HEK293 (cell line): ENCODE data around the gene HTR6.

ENCODE experiments used
- CTCF ChIA-PET: fragments of 350-600 bp; formaldehyde crosslinking; extraction: SDS; loops from one replicate; lab custom pipeline; 2021; ENCODE audit warnings: antibody characterized with exemption; lab: Yijun Ruan, JAX
- POLR2A ChIA-PET: fragments of 300-600 bp; formaldehyde crosslinking; extraction: SDS; loops from one replicate; lab custom pipeline; 2020; ENCODE audit warnings: antibody characterized with exemption, inconsistent platforms; lab: Yijun Ruan, JAX
- H3K27ac ChIP-seq: fragments of 200-500 bp; sonication (Bioruptor generic); 2 replicates; pipeline ENCODE4 v1.5.1; 2014; ENCODE audit warnings: low read depth, low read length, control low read depth, inconsistent platforms; ENCODE audit errors: extremely low read depth
- H3K36me3 ChIP-seq, 2 experiments: fragments of 200-500 bp in 1 of 2; sonication (Bioruptor generic) in 1 of 2; 1 replicate in 1 of 2; 2 replicates in 1 of 2; pipeline ENCODE4 v1.5.1; 2014 to 2017; ENCODE audit warnings: inconsistent platforms in 2 of 2, low read length in 2 of 2; ENCODE audit not compliant: control insufficient read depth in 2 of 2, insufficient read depth in 1 of 2
- H3K4me1 ChIP-seq: fragments of 200-500 bp; sonication (Bioruptor generic); 2 replicates; pipeline ENCODE4 v1.5.1; 2014; ENCODE audit warnings: mild to moderate bottlenecking, low read length, inconsistent platforms; ENCODE audit not compliant: control insufficient read depth, insufficient read depth
- H3K4me3 ChIP-seq: 2 replicates; pipeline ENCODE4 v1.5.1; 2011; ENCODE audit warnings: low read depth, mild to moderate bottlenecking, control low read depth, low read length, moderate library complexity
- H3K9me3 ChIP-seq: fragments of 200-500 bp; sonication (Bioruptor generic); 2 replicates; pipeline ENCODE4 v1.5.1; 2014; ENCODE audit warnings: low read depth, low read length, inconsistent platforms; ENCODE audit not compliant: control insufficient read depth, insufficient read depth
- KLF9 ChIP-seq: fragments of 450-650 bp; formaldehyde crosslinking; IDR thresholded peaks from 2 replicates; pipeline ENCODE4 v1.5.1; 2016; ENCODE audit warnings: missing biosample characterization, missing genetic modification characterization, low read depth
- SCRT2 ChIP-seq: fragments of 450-650 bp; formaldehyde crosslinking; IDR thresholded peaks from 2 replicates; pipeline ENCODE4 v1.5.1; 2016; ENCODE audit warnings: missing biosample characterization, missing genetic modification characterization
- SETDB1 ChIP-seq: IDR thresholded peaks from one replicate; pipeline ENCODE4 v1.6.1; 2017; ENCODE audit warnings: mild to moderate bottlenecking, low read length, moderate library complexity, mixed read lengths; ENCODE audit not compliant: insufficient read length
- ZBTB21 ChIP-seq: fragments of 450-650 bp; formaldehyde crosslinking; IDR thresholded peaks from 2 replicates; pipeline ENCODE4 v1.5.1; 2017; ENCODE audit warnings: missing biosample characterization, missing genetic modification characterization
- ZEB2 ChIP-seq: fragments of 450-650 bp; formaldehyde crosslinking; IDR thresholded peaks from 2 replicates; pipeline ENCODE4 v1.5.1; 2016; ENCODE audit warnings: missing biosample characterization, missing genetic modification characterization
- ZFHX2 ChIP-seq: fragments of 450-650 bp; formaldehyde crosslinking; conservative IDR thresholded peaks from 2 replicates; pipeline ENCODE4 v1.5.1; 2016; ENCODE audit warnings: missing biosample characterization, missing genetic modification characterization
- ZNF10 ChIP-seq: fragments of 450-650 bp; formaldehyde crosslinking; IDR thresholded peaks from 2 replicates; pipeline ENCODE4 v1.5.1; 2017; ENCODE audit warnings: missing biosample characterization, missing genetic modification characterization
- ZNF19 ChIP-seq: fragments of 450-650 bp; formaldehyde crosslinking; IDR thresholded peaks from 2 replicates; pipeline ENCODE4; 2016; ENCODE audit warnings: missing biosample characterization, missing genetic modification characterization, low read depth
- ZNF24 ChIP-seq: fragments of 450-650 bp; formaldehyde crosslinking; IDR thresholded peaks from 2 replicates; pipeline ENCODE4 v1.5.1; 2016; ENCODE audit warnings: missing biosample characterization, missing genetic modification characterization
- ZNF366 ChIP-seq: fragments of 450-650 bp; formaldehyde crosslinking; conservative IDR thresholded peaks from 2 replicates; pipeline ENCODE4 v1.5.1; 2016; ENCODE audit warnings: missing biosample characterization, missing genetic modification characterization
- ZNF600 ChIP-seq: fragments of 450-650 bp; formaldehyde crosslinking; IDR thresholded peaks from 2 replicates; pipeline ENCODE4 v1.5.1; 2016; ENCODE audit warnings: missing biosample characterization, missing genetic modification characterization
- ZNF670 ChIP-seq: fragments of 450-650 bp; formaldehyde crosslinking; IDR thresholded peaks from 2 replicates; pipeline ENCODE4 v1.5.1; 2016; ENCODE audit warnings: missing biosample characterization, missing genetic modification characterization, low read depth
- ZNF830 ChIP-seq: fragments of 450-650 bp; IDR thresholded peaks from 2 replicates; pipeline ENCODE4 v1.5.0; 2018; ENCODE audit warnings: missing biosample characterization, missing genetic modification characterization, low read depth, mild to moderate bottlenecking, moderate library complexity
- TF ChIP-seq, protein P1 (sequence below): fragments of 450-650 bp; formaldehyde crosslinking; IDR thresholded peaks from 2 replicates; pipeline ENCODE4 v1.5.1; 2016; ENCODE audit warnings: missing biosample characterization, missing genetic modification characterization
- TF ChIP-seq, protein P2 (sequence below): fragments of 450-650 bp; formaldehyde crosslinking; IDR thresholded peaks from 2 replicates; pipeline ENCODE4 v1.5.1; 2016; ENCODE audit warnings: missing biosample characterization, missing genetic modification characterization
- TF ChIP-seq, protein P3 (sequence below): fragments of 450-650 bp; formaldehyde crosslinking; IDR thresholded peaks from 2 replicates; pipeline ENCODE4 v1.5.1; 2016; ENCODE audit warnings: missing biosample characterization, missing genetic modification characterization
- TF ChIP-seq, protein P4 (sequence below): fragments of 450-650 bp; formaldehyde crosslinking; IDR thresholded peaks from 2 replicates; pipeline ENCODE4 v1.5.1; 2017; ENCODE audit warnings: missing biosample characterization, missing genetic modification characterization

Gene HTR6

DNA sequence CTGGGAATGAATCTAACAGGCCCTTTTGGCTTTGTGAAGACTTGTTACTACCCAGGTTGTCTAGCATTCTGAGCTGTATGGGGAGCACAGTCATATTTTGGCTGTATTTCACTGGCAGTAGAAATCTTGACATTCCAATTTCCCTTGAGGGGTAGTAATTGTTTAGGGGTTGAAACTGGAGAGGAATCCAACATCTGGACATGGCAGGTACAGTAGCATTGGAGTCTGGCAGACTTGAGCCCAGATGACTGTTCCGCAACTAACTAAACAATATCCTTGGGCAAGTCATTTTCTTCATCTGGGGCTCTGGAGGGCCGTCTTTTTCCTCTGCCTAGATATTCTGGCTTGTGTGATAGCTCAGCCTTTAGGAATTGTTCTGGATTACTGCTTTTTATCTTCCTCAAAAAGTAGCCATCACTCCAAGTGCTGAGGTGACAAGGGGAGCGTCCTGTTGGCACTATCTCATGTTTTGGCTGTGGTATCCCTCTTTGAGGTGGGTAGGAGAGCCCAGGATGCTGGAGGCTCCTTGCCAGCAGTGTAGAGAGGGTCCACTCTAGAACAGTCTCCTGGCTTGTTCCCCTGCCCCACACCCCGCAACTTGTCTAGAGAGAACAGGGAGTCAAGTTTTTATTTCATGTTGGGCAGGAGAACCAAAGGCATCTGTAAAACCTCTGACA lies 43.3 kb upstream of the HTR6 start:
- peaks cover 5% of the 10 kb centered on the region; the same call in 1 of the 2 replicates for H3K4me1 ChIP-seq
- TF ChIP-seq, protein P1, sequence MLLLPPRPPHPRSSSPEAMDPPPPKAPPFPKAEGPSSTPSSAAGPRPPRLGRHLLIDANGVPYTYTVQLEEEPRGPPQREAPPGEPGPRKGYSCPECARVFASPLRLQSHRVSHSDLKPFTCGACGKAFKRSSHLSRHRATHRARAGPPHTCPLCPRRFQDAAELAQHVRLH (tag by site-specific recombination), result no peak
- TF ChIP-seq ZNF19 (tag by site-specific recombination), result no peak
- no peak for TF ChIP-seq ZNF830 (tag by site-specific recombination)
- no peak for TF ChIP-seq ZNF670 (tag by site-specific recombination)
- TF ChIP-seq ZEB2 (tag by site-specific recombination), result no peak
- no peak for TF ChIP-seq ZNF10 (tag by site-specific recombination)
- no peak for TF ChIP-seq KLF9
- TF ChIP-seq ZFHX2, result no peak
- H3K4me3 ChIP-seq, result no peak overlapping the region
- peaks cover 3 to 53% of the 10 kb centered on the region in 2 experiments; a peak in 2 of 3 replicates for H3K36me3 ChIP-seq
- H3K9me3 ChIP-seq, result no peaks in the 10 kb centered on the region
- ChIA-PET POLR2A (no interaction called here), CTCF (interaction anchor here (1.1 kb wide), 1 partner anchor 17 kb away, joined by 3 read pairs; no protein-coding TSS in a partner anchor)
- no peak overlapping the region for H3K27ac ChIP-seq

DNA sequence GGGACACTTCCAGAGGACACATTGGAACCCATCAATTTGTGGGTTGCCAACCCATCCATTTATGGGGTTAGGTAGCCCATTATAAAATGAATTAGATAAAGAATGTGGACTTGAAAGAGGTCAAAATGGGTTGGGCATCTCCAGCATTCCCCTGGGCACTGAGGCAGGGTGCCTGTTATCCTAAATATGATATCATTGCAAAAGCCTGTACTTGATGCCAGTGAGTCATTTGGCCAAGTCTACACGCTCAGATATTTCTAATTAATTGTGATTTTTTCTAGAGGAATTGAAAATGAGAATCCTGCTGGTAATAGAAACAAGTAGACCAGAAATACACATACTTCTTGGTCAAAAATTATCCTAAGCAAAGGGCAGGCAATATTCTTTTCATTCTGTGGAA lies 42.5 kb upstream of the HTR6 start:
- Histone ChIP-seq H3K4me1 (peaks cover 5% of the 10 kb centered on the region; the same call in 1 of the 2 replicates), H3K27ac (no peak overlapping the region), H3K9me3 (no peaks in the 10 kb centered on the region), H3K4me3 (no peak overlapping the region)
- CTCF ChIA-PET, result no interaction called here
- POLR2A ChIA-PET, result no interaction called here
- no peak for TF ChIP-seq ZNF366 (tag by site-specific recombination)
- TF ChIP-seq, protein P2, sequence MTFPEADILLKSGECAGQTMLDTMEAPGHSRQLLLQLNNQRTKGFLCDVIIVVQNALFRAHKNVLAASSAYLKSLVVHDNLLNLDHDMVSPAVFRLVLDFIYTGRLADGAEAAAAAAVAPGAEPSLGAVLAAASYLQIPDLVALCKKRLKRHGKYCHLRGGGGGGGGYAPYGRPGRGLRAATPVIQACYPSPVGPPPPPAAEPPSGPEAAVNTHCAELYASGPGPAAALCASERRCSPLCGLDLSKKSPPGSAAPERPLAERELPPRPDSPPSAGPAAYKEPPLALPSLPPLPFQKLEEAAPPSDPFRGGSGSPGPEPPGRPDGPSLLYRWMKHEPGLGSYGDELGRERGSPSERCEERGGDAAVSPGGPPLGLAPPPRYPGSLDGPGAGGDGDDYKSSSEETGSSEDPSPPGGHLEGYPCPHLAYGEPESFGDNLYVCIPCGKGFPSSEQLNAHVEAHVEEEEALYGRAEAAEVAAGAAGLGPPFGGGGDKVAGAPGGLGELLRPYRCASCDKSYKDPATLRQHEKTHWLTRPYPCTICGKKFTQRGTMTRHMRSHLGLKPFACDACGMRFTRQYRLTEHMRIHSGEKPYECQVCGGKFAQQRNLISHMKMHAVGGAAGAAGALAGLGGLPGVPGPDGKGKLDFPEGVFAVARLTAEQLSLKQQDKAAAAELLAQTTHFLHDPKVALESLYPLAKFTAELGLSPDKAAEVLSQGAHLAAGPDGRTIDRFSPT, result no peak
- no peak for TF ChIP-seq ZBTB21 (tag by site-specific recombination)
- TF ChIP-seq, protein P3, sequence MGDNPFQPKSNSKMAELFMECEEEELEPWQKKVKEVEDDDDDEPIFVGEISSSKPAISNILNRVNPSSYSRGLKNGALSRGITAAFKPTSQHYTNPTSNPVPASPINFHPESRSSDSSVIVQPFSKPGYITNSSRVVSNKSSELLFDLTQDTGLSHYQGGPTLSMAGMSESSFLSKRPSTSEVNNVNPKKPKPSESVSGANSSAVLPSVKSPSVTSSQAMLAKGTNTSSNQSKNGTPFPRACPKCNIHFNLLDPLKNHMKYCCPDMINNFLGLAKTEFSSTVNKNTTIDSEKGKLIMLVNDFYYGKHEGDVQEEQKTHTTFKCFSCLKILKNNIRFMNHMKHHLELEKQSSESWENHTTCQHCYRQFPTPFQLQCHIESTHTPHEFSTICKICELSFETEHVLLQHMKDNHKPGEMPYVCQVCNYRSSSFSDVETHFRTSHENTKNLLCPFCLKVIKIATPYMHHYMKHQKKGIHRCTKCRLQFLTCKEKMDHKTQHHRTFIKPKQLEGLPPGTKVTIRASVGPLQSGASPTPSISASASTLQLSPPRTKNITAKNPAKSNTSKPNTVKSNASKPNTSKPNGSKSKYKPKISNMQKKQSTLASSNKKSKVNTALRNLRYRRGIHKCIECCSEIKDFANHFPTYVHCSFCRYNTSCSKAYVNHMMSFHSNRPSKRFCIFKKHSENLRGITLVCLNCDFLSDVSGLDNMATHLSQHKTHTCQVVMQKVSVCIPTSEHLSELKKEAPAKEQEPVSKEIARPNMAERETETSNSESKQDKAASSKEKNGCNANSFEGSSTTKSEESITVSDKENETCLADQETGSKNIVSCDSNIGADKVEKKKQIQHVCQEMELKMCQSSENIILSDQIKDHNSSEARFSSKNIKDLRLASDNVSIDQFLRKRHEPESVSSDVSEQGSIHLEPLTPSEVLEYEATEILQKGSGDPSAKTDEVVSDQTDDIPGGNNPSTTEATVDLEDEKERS, result no peak
- no peak for TF ChIP-seq SCRT2
- no peak for TF ChIP-seq SETDB1
- TF ChIP-seq, protein P4, sequence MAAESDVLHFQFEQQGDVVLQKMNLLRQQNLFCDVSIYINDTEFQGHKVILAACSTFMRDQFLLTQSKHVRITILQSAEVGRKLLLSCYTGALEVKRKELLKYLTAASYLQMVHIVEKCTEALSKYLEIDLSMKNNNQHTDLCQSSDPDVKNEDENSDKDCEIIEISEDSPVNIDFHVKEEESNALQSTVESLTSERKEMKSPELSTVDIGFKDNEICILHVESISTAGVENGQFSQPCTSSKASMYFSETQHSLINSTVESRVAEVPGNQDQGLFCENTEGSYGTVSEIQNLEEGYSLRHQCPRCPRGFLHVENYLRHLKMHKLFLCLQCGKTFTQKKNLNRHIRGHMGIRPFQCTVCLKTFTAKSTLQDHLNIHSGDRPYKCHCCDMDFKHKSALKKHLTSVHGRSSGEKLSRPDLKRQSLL (tag by site-specific recombination), result no peak
- no peak for TF ChIP-seq ZNF600
- no peak for TF ChIP-seq ZNF24 (tag by site-specific recombination)
- TF ChIP-seq, all 188 proteins: peak for 0
- H3K36me3 ChIP-seq, result peaks cover 3 to 58% of the 10 kb centered on the region in 2 experiments; a peak in 2 of 3 replicates
